Uterus (tissue), 4 donors: ENCODE results near the gene DPY19L2. TPM values are rescaled to one million over a fixed set of nuclear protein-coding genes. Genes with fewer than 3 reads are reported as not detected.
"Not testable (repeated sequence)": the region's sequence is repeated elsewhere in the genome, so short reads cannot be mapped to it uniquely, and the experiment has no call there.

ENCODE experiments used
- DNase-seq, 2 donors: peaks; one replicate each; pipeline ENCODE4 v3.0.0-alpha.2; 2019 to 2020
- H3K27ac ChIP-seq, 2 donors: fragments of 200-600 bp; sonication (generic); 1 replicate in 1 of 2; 2 replicates in 1 of 2; pipeline ENCODE4 v1.5.1; 2016 to 2018
- H3K27me3 ChIP-seq, 2 donors: fragments of 200-600 bp; sonication (generic); one replicate each; pipeline ENCODE4 v1.5.1; 2018 to 2019; ENCODE audit warnings: control low read depth in 1 of 2
- H3K36me3 ChIP-seq, 2 donors: fragments of 200-600 bp; sonication (generic); one replicate each; pipeline ENCODE4 v1.5.1; 2019; ENCODE audit warnings: control low read depth in 1 of 2
- H3K4me1 ChIP-seq, 2 donors: fragments of 200-600 bp; sonication (generic); one replicate each; pipeline ENCODE4 v1.5.1; 2018 to 2019; ENCODE audit warnings: control low read depth in 1 of 2
- H3K4me3 ChIP-seq, 2 donors: fragments of 200-600 bp; sonication (generic); 1 replicate in 1 of 2; 2 replicates in 1 of 2; pipeline ENCODE4 v1.5.1; 2018 to 2019; ENCODE audit warnings: mild to moderate bottlenecking in 1 of 2
- H3K9me3 ChIP-seq, 2 donors: fragments of 200-600 bp; sonication (generic); one replicate each; pipeline ENCODE4 v1.5.1; 2019; ENCODE audit warnings: control low read depth in 1 of 2
- CTCF ChIP-seq, 4 experiments: fragments of 200-600 bp in 2 of 4; fragments of 450-650 bp in 2 of 4; sonication (generic) in 2 of 4; IDR thresholded peaks; one replicate each; pipeline ENCODE4 v1.5.1; 2016 to 2019; ENCODE audit warnings: antibody characterized with exemption in 4 of 4, mild to moderate bottlenecking in 2 of 4, moderate library complexity in 1 of 4
- POLR2A ChIP-seq, 2 donors: fragments of 450-650 bp; IDR thresholded peaks; one replicate each; pipeline ENCODE4 v1.6.1; 2016; ENCODE audit warnings: antibody characterized with exemption in 2 of 2, mild to moderate bottlenecking in 1 of 2, moderate library complexity in 1 of 2
- intact Hi-C: fragments of 100-400 bp; cut with DNase I; formaldehyde crosslinking; loops from one replicate; pipeline ENCODE4 v1.15.1; 2023; ENCODE audit warnings: low total_unique reads
- total RNA-seq, 4 donors: library from RNA; depleted of rRNA in 3 of 4; stranded (reverse); fragments of >200 nt in 3 of 4; gene quantifications; one replicate each; pipeline versions ENCODE4 v1.1.0 to v1.2.4, GENCODE V29; 2014 to 2023
- donor health status: DM: yes; HTN: yes; CAD: no.

The DPY19L2 gene
- 10 to 100 TPM in 3 of 4 donors, 1 to 10 TPM in 1; 7.9 to 79.7 (median 29.7) TPM for total RNA-seq

- no peaks in the 10 kb centered on the region for H3K4me1 ChIP-seq
- intact Hi-C loops: no loop called here
- peak within 1 kb of the TSS; percentile 84 to 87 for H3K27ac ChIP-seq
- H3K9me3 ChIP-seq: no peaks in the 10 kb centered on the region
- no peak for TF ChIP-seq CTCF (IDR thresholded peaks at IDR 0.05)
- TF ChIP-seq POLR2A (IDR thresholded peaks at IDR 0.05): no peak
- peak; percentile 76 to 78 for DNase-seq
- peak within 1 kb of the TSS; percentile 39 to 61 for H3K4me3 ChIP-seq
- no peaks in the 10 kb centered on the region for H3K36me3 ChIP-seq
- no peaks in the 10 kb centered on the region for H3K27me3 ChIP-seq
Observed at GRCh38 chr12:63668028-63668799, at the start of gene DPY19L2. Gene DPY19L2 (minus strand): TSS chr12:63668493. CDS start chr12:63668393, 100 bp downstream.

GRCh38 chr12:63716891-63717290 is 48.6 kb upstream of the DPY19L2 start:
- H3K36me3 ChIP-seq, H3K4me3 ChIP-seq, H3K27me3 ChIP-seq, DNase-seq, H3K27ac ChIP-seq, H3K4me1 ChIP-seq, intact Hi-C loops, H3K9me3 ChIP-seq: not testable (repeated sequence)

GRCh38 chr12:63715107-63715625 is 46.9 kb upstream of the DPY19L2 start:
- H3K27me3 ChIP-seq, H3K4me1 ChIP-seq, H3K9me3 ChIP-seq, DNase-seq, H3K27ac ChIP-seq, intact Hi-C loops, H3K4me3 ChIP-seq, H3K36me3 ChIP-seq: not testable (repeated sequence)

GRCh38 chr12:63714409-63714808 is 46.1 kb upstream of the DPY19L2 start:
- intact Hi-C loops, H3K4me3 ChIP-seq, H3K36me3 ChIP-seq, H3K9me3 ChIP-seq, H3K27me3 ChIP-seq, H3K4me1 ChIP-seq, H3K27ac ChIP-seq, DNase-seq: not testable (repeated sequence)

GRCh38 chr12:63713681-63714075 is 45.4 kb upstream of the DPY19L2 start:
- H3K4me3 ChIP-seq, DNase-seq, H3K9me3 ChIP-seq, H3K36me3 ChIP-seq, H3K27me3 ChIP-seq, H3K27ac ChIP-seq, intact Hi-C loops, H3K4me1 ChIP-seq: not testable (repeated sequence)

- H3K27me3 ChIP-seq, H3K9me3 ChIP-seq, H3K4me3 ChIP-seq, DNase-seq, H3K27ac ChIP-seq, intact Hi-C loops, H3K36me3 ChIP-seq, H3K4me1 ChIP-seq: not testable (repeated sequence)
Observed at GRCh38 chr12:63712979-63713680, 44.8 kb upstream of the DPY19L2 start.

GRCh38 chr12:63712376-63712974 is 44.2 kb upstream of the DPY19L2 start:
- intact Hi-C loops, H3K4me3 ChIP-seq, H3K27ac ChIP-seq, H3K36me3 ChIP-seq, H3K4me1 ChIP-seq, H3K27me3 ChIP-seq, H3K9me3 ChIP-seq, DNase-seq: not testable (repeated sequence)

- H3K9me3 ChIP-seq, H3K36me3 ChIP-seq, DNase-seq, H3K4me1 ChIP-seq, H3K4me3 ChIP-seq, H3K27ac ChIP-seq, intact Hi-C loops, H3K27me3 ChIP-seq: not testable (repeated sequence)
Observed at GRCh38 chr12:63711339-63711738, 43.0 kb upstream of the DPY19L2 start.
